H1 (cell line): ENCODE measurements around the gene IDE. TPM values are rescaled to one million over a fixed set of nuclear protein-coding genes. Genes with fewer than 3 reads are reported as not detected.

ENCODE experiments used
- CTCF ChIA-PET: fragments of 300-600 bp; sonication (Branson Sonifier 250); formaldehyde crosslinking; loops from one replicate; lab custom pipeline; 2021; ENCODE audit not compliant: partially characterized antibody; lab: Charles Lee
- POLR2A ChIA-PET: fragments of 300-600 bp; sonication (Branson Sonifier 250); formaldehyde crosslinking; loops from one replicate; lab custom pipeline; 2021; ENCODE audit warnings: inconsistent platforms; ENCODE audit not compliant: partially characterized antibody; lab: Charles Lee
- DNase-seq, 2 experiments: peaks; one replicate each; pipeline versions ENCODE4 v3.0.0 to v3.0.0-alpha.2; 2010 to 2022; ENCODE audit warnings: low spot score in 2 of 2, low read depth in 1 of 2, mixed read lengths in 1 of 2
- FAIRE-seq: peaks from 2 replicates; lab custom pipeline; 2011; peaks lifted over from hg19 to GRCh38; lab: Jason Lieb, UNC
- H2AFZ ChIP-seq: 2 replicates; pipeline ENCODE4 v1.8.1; 2012; ENCODE audit warnings: low read length, inconsistent platforms
- H2AK5ac ChIP-seq: 2 replicates; pipeline ENCODE4 v1.6.1; 2013; ENCODE audit warnings: low read depth, low read length
- H2BK120ac ChIP-seq: replicated peaks from 2 replicates; pipeline ENCODE3; 2013; ENCODE audit warnings: low read depth, low read length, inconsistent platforms
- H2BK12ac ChIP-seq: 2 replicates; pipeline ENCODE4 v1.6.1; 2013; ENCODE audit warnings: low read depth, low read length
- H2BK15ac ChIP-seq: 2 replicates; pipeline ENCODE4 v1.6.1; 2013; ENCODE audit warnings: low read length
- H2BK20ac ChIP-seq: 2 replicates; pipeline ENCODE4 v1.6.1; 2013; ENCODE audit warnings: low read length
- H2BK5ac ChIP-seq: 2 replicates; pipeline ENCODE4 v1.6.1; 2013; ENCODE audit warnings: low read depth, low read length
- H3K14ac ChIP-seq: 2 replicates; pipeline ENCODE4 v1.6.1; 2013; ENCODE audit warnings: inconsistent platforms; ENCODE audit not compliant: insufficient read length
- H3K18ac ChIP-seq: 2 replicates; pipeline ENCODE4 v1.6.1; 2013; ENCODE audit warnings: low read length; ENCODE audit errors: extremely low read depth
- H3K23ac ChIP-seq: 2 replicates; pipeline ENCODE4 v1.6.1; 2013; ENCODE audit warnings: inconsistent platforms; ENCODE audit not compliant: insufficient read length
- H3K23me2 ChIP-seq: 2 replicates; pipeline ENCODE4 v1.6.1; 2013; ENCODE audit warnings: low read depth, low read length
- H3K27ac ChIP-seq: 2 replicates; pipeline ENCODE4 v1.6.1; 2011; ENCODE audit warnings: low read depth, low read length, inconsistent platforms
- H3K27me3 ChIP-seq, 4 experiments: replicated peaks in 1 of 4; 1 replicate in 1 of 4; 2 replicates in 3 of 4; pipeline versions ENCODE4 v1.6.1 to v1.8.1; 2011 to 2013; ENCODE audit warnings: low read length in 3 of 4, mild to moderate bottlenecking in 3 of 4, inconsistent platforms in 2 of 4, mixed read lengths in 2 of 4, moderate library complexity in 1 of 4; ENCODE audit not compliant: control insufficient read depth in 3 of 4, insufficient read depth in 3 of 4; ENCODE audit errors: extremely low read depth in 1 of 4
- H3K36me3 ChIP-seq, 4 experiments: 2 replicates each; pipeline versions ENCODE4 v1.6.1 to v1.8.1; 2011 to 2013; ENCODE audit warnings: mild to moderate bottlenecking in 4 of 4, low read length in 3 of 4, moderate library complexity in 2 of 4, control low read depth in 1 of 4, inconsistent platforms in 1 of 4; ENCODE audit not compliant: insufficient read depth in 4 of 4, control insufficient read depth in 2 of 4
- H3K4ac ChIP-seq: replicated peaks from 2 replicates; pipeline ENCODE3; 2013; ENCODE audit warnings: low read length, low read depth, mixed read lengths, inconsistent platforms; ENCODE audit not compliant: insufficient read length
- H3K4me1 ChIP-seq, 4 experiments: replicated peaks in 1 of 4; 1 replicate in 1 of 4; 2 replicates in 3 of 4; pipeline versions ENCODE4 v1.6.1 to v1.8.1; 2011 to 2013; ENCODE audit warnings: low read length in 3 of 4, inconsistent platforms in 2 of 4, mixed read lengths in 1 of 4; ENCODE audit not compliant: insufficient read depth in 4 of 4, control insufficient read depth in 3 of 4
- H3K4me2 ChIP-seq, 2 experiments: 2 replicates each; pipeline versions ENCODE4 v1.6.1 to v1.8.1; 2011 to 2013; ENCODE audit warnings: low read depth in 2 of 2, low read length in 2 of 2, control low read depth in 1 of 2, inconsistent platforms in 1 of 2, mild to moderate bottlenecking in 1 of 2; ENCODE audit not compliant: insufficient read depth in 1 of 2
- H3K4me3 ChIP-seq, 4 experiments: fragments of 200-600, 300-600 bp in 1 of 4; sonication (generic), shearing (Covaris generic), sonication (Bioruptor Twin) in 1 of 4; 2 replicates each; pipeline versions ENCODE4 v1.5.1 to v1.8.1; 2011 to 2016; ENCODE audit warnings: low read length in 4 of 4, low read depth in 3 of 4, control low read depth in 2 of 4, inconsistent platforms in 2 of 4, mild to moderate bottlenecking in 2 of 4, mixed read lengths in 1 of 4, moderate library complexity in 1 of 4; ENCODE audit not compliant: insufficient read depth in 2 of 4; ENCODE audit errors: extremely low read depth in 1 of 4
- H3K56ac ChIP-seq: replicated peaks from 2 replicates; pipeline ENCODE3; 2013; ENCODE audit warnings: low read depth, mild to moderate bottlenecking, mixed read lengths, low read length, inconsistent platforms; ENCODE audit not compliant: insufficient read length
- H3K79me1 ChIP-seq: 2 replicates; pipeline ENCODE4 v1.6.1; 2013; ENCODE audit warnings: low read depth, low read length, control low read depth
- H3K79me2 ChIP-seq, 2 experiments: 2 replicates each; pipeline versions ENCODE4 v1.6.1 to v1.8.1; 2012 to 2013; ENCODE audit warnings: low read length in 2 of 2, mild to moderate bottlenecking in 2 of 2, inconsistent platforms in 1 of 2; ENCODE audit not compliant: insufficient read depth in 2 of 2, control insufficient read depth in 1 of 2
- H3K9ac ChIP-seq, 4 experiments: replicated peaks in 1 of 4; 1 replicate in 1 of 4; 2 replicates in 3 of 4; pipeline versions ENCODE4 v1.6.1 to v1.8.1; 2011 to 2013; ENCODE audit warnings: low read depth in 3 of 4, low read length in 3 of 4, control low read depth in 2 of 4, mild to moderate bottlenecking in 2 of 4, moderate library complexity in 2 of 4, inconsistent platforms in 1 of 4; ENCODE audit errors: extremely low read depth in 1 of 4
- H3K9me3 ChIP-seq, 2 experiments: 2 replicates each; pipeline versions ENCODE4 v1.6.1 to v1.8.1; 2012 to 2013; ENCODE audit warnings: mild to moderate bottlenecking in 2 of 2, moderate library complexity in 2 of 2, control low read depth in 1 of 2, inconsistent platforms in 1 of 2, low read depth in 1 of 2, low read length in 1 of 2, mixed read lengths in 1 of 2; ENCODE audit not compliant: insufficient read depth in 2 of 2
- H4K20me1 ChIP-seq, 2 experiments: replicated peaks in 1 of 2; 2 replicates each; pipeline versions ENCODE3 to v1.8.1; 2011 to 2013; ENCODE audit warnings: inconsistent platforms in 2 of 2, low read length in 2 of 2, mild to moderate bottlenecking in 1 of 2; ENCODE audit not compliant: insufficient read depth in 2 of 2, control insufficient read depth in 1 of 2
- H4K5ac ChIP-seq: 2 replicates; pipeline ENCODE4 v1.6.1; 2013; ENCODE audit warnings: low read length, low read depth, mixed read lengths, inconsistent platforms; ENCODE audit not compliant: insufficient read length
- H4K8ac ChIP-seq: 2 replicates; pipeline ENCODE4 v1.8.0; 2013; ENCODE audit warnings: mild to moderate bottlenecking, moderate library complexity, low read length, inconsistent platforms; ENCODE audit not compliant: insufficient read depth; ENCODE audit errors: extremely low read depth
- H4K91ac ChIP-seq: replicated peaks from 2 replicates; pipeline ENCODE3; 2013; ENCODE audit warnings: low read length, mixed read lengths, inconsistent platforms; ENCODE audit not compliant: insufficient read length
- KDM1A ChIP-seq: fragments of 200-600, 300-600 bp; sonication (generic); IDR thresholded peaks from 2 replicates; pipeline ENCODE4 v1.7.1; 2016; ENCODE audit warnings: mild to moderate bottlenecking, low read length, borderline replicate concordance
- KDM5A ChIP-seq: fragments of 200-600 bp; IDR thresholded peaks from 2 replicates; pipeline ENCODE4 v1.7.1; 2012; ENCODE audit warnings: mild to moderate bottlenecking, low read length, inconsistent platforms, mixed read lengths
- PHF8 ChIP-seq: fragments of 200-600 bp; sonication (generic); conservative IDR thresholded peaks from 2 replicates; pipeline ENCODE4 v1.7.1; 2012; ENCODE audit warnings: low read depth, mild to moderate bottlenecking, inconsistent platforms, low read length, moderate library complexity
- WGBS, 2 experiments: shearing (Covaris generic) in 1 of 2; methylation state at CpG; one replicate each; pipeline versions ENCODE4 v1.1.6 to v1.1.7; 2013 to 2015; ENCODE audit warnings: low lambda C conversion rate in 2 of 2, mixed read lengths in 2 of 2, inconsistent platforms in 1 of 2, low coverage in 1 of 2, missing lambda C conversion rate in 1 of 2; ENCODE audit not compliant: insufficient replicate concordance in 2 of 2, insufficient coverage in 1 of 2, insufficient read length in 1 of 2; ENCODE audit errors: extremely low coverage in 1 of 2, missing lambda C conversion rate in 1 of 2; 5-methylcytosine and 5-hydroxymethylcytosine counted together
- polyA plus RNA-seq, 7 experiments: library from polyadenylated mRNA; depleted of rRNA in 3 of 7; stranded (reverse) in 5 of 7; unstranded in 2 of 7; fragments of >200 nt in 5 of 7; fragments of 200-250 nt in 2 of 7; gene quantifications; 1 replicate in 5 of 7; 2 replicates in 1 of 7; 4 replicates in 1 of 7; pipeline versions ENCODE4 v1.2.1 to v1.2.3, GENCODE V29; 2011 to 2013; ENCODE audit warnings: missing spikeins in 2 of 7, mixed read lengths in 2 of 7
- total RNA-seq: library from RNA; stranded (reverse); fragmentation: NEBNext Ultra II Directional; extraction: Animal tissue kit (Norgen Biotek cat#: 25700); gene quantifications from 2 replicates; pipeline ENCODE4 v1.2.1, GENCODE V29; 2021

IDE gene
- total and polyA plus RNA-seq, 2 of the 8 experiments (the other 6 are each of a cell fraction or from before 2014, with no cell fraction given) = 12.7 to 52.7 TPM

DNA sequence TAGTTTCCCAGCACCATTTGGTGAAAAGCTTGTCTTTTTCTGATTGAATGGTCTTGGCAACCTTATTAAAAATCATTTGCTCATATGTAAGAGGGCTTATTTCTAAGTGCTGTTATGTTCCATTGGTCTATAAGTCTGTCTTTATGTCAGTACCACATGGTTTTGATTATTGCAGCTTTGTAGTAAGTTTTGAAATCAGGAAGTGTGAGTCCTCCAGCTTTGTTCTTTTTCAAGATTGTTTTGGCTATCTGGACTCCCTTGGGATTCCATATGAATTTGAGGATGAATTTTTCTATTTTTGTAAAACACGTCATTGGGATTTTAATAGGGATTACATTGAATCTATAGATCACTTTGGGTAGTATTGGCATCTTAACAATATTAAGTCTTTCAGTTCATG is 24.4 kb upstream of the IDE start:
- Histone ChIP-seq H3K18ac (no peak overlapping the region), H3K23me2 (no peaks in the 10 kb centered on the region), H3K27ac (no peak overlapping the region), H3K9me3 (no peaks in the 10 kb centered on the region), H3K9ac (no peak overlapping the region), H3K4ac (no peak overlapping the region), H3K79me1 (peaks cover 2% of the 10 kb centered on the region; the same call in 1 of the 2 replicates), H2BK5ac (no peak overlapping the region), H2AK5ac (no peak overlapping the region), H2BK120ac (no peak overlapping the region), H2AFZ (no peak overlapping the region), H3K56ac (no peak overlapping the region), H3K23ac (no peak overlapping the region), H3K4me3 (no peak overlapping the region), H3K79me2 (peaks cover 60 to 99% of the 10 kb centered on the region in 2 experiments), H2BK12ac (no peak overlapping the region), H4K8ac (no peak overlapping the region), H3K4me2 (no peak overlapping the region), H3K27me3 (no peaks in the 10 kb centered on the region), H2BK15ac (no peak overlapping the region), H3K36me3 (no peaks in the 10 kb centered on the region), H4K20me1 (peaks cover 2 to 6% of the 10 kb centered on the region in 2 experiments), H4K91ac (no peak overlapping the region), H3K14ac (no peak overlapping the region), H2BK20ac (no peak overlapping the region), H4K5ac (no peak overlapping the region)
- FAIRE-seq = no peak
- ChIA-PET CTCF (interaction anchor here (0.6 kb wide), 1 partner anchor 696 kb away, joined by 4 read pairs; no protein-coding TSS in a partner anchor), POLR2A (no interaction called here)
- DNase-seq = no peak
- 89% methylated on average over 1 of the region's 1 CpG; no CpG with 5 or more reads in 1 of the 2 experiments for WGBS, 2 experiments
- TF ChIP-seq KDM1A (no peak), KDM5A (no peak), PHF8 (no peak)
- TF ChIP-seq, all 59 proteins: peak for 0
- no peaks in the 10 kb centered on the region for H3K4me1 ChIP-seq
